ENCODE data around the gene SORCS3.

- TF ChIP-seq POLR2A (IDR thresholded peaks at IDR 0.05): no peak
- TF ChIP-seq CTCF (IDR thresholded peaks at IDR 0.05): no peak
Observed at GRCh38 chr10:104834580-104834979, 193.5 kb downstream of the SORCS3 start.

Data from body of pancreas (tissue), 4 donors.